K562 (cell line): Measurements from ENCODE around the gene LACTB. TPM values are rescaled to one million over a fixed set of nuclear protein-coding genes. Genes with fewer than 3 reads are reported as not detected.

Experiments used
- RERE ChIP-seq: sonication (generic); formaldehyde crosslinking; IDR thresholded peaks from 2 replicates; pipeline ENCODE4 v1.8.0; 2023; ENCODE audit warnings: missing genetic modification reagents, mild to moderate bottlenecking, borderline replicate concordance
- ZHX1 ChIP-seq: fragments of 150-350 bp; conservative IDR thresholded peaks from 2 replicates; pipeline ENCODE4 v1.6.1; 2014; ENCODE audit warnings: low read length
- ZNF175 ChIP-seq: fragments of 200-800 bp; sonication (Bioruptor generic); IDR thresholded peaks from 2 replicates; pipeline ENCODE4 v1.6.1; 2016; ENCODE audit warnings: low read depth, mild to moderate bottlenecking, missing genetic modification characterization, missing compliant biosample characterization
- polyA plus RNA-seq, 8 experiments: library from polyadenylated mRNA; depleted of rRNA in 4 of 8; stranded (reverse) in 5 of 8; unstranded in 3 of 8; fragments of >200 nt; fragmentation: Nextera tagmentation in 2 of 8; fragmentation: Illumina TruSeq in 1 of 8; extraction: Ambion mirVana in 2 of 8; extraction: Trizol in 1 of 8; gene quantifications; 2 replicates each; pipeline versions ENCODE4 v1.2.1 to v1.2.3, GENCODE V29; 2011 to 2014; ENCODE audit warnings: inconsistent platforms in 1 of 8, missing spikeins in 1 of 8
- total RNA-seq, 7 experiments: library from RNA; depleted of rRNA in 6 of 7; stranded (reverse); fragments of >200 nt in 6 of 7; fragmentation: Illumina TruSeq in 2 of 7; extraction: Trizol in 2 of 7; gene quantifications; 2 replicates each; pipeline versions ENCODE4 v1.2.1 to v1.2.3, GENCODE V29; 2011 to 2021; ENCODE audit warnings: low replicate concordance in 1 of 7

Gene LACTB
- total and polyA plus RNA-seq, 9 of the 15 experiments (the other 6 are each of a cell fraction or from before 2014, with no cell fraction given): 3.1 to 15.5 (median 9.8) TPM

GRCh38 chr15:63086271-63086670, 35.4 kb upstream of the LACTB start (continued):
- no peak for TF ChIP-seq ZHX1
- no peak for TF ChIP-seq RERE (CRISPR knock-in tag)
- TF ChIP-seq ZNF175: no peak
